Esophagus muscularis mucosa (tissue), 4 donors: ENCODE measurements around the gene ZNG1C. TPM values are rescaled to one million over a fixed set of nuclear protein-coding genes. Genes with fewer than 3 reads are reported as not detected.
"Not testable (repeated sequence)": the region's sequence is repeated elsewhere in the genome, so short reads cannot be mapped to it uniquely, and the experiment has no call there.

Experiments used
- DNase-seq: peaks from one replicate; pipeline ENCODE4 v3.0.0-alpha.2; 2017; ENCODE audit errors: extremely low spot score
- H3K27ac ChIP-seq, 4 donors: fragments of 200-600 bp; sonication (generic); replicated peaks in 1 of 4; 1 replicate in 3 of 4; 2 replicates in 1 of 4; pipeline ENCODE4 v1.5.1; 2016 to 2019; ENCODE audit warnings: mild to moderate bottlenecking in 1 of 4
- H3K27me3 ChIP-seq, 4 donors: fragments of 200-600 bp; sonication (generic); one replicate each; pipeline versions ENCODE4 v1.5.1 to v1.6.0; 2016 to 2019
- H3K36me3 ChIP-seq, 4 donors: fragments of 200-600 bp; sonication (generic); one replicate each; pipeline ENCODE4 v1.5.1; 2016 to 2019
- H3K4me1 ChIP-seq, 4 donors: fragments of 200-600 bp; sonication (generic); one replicate each; pipeline ENCODE4 v1.5.1; 2016 to 2019
- H3K4me3 ChIP-seq, 4 donors: fragments of 200-600 bp; sonication (generic); 1 replicate in 2 of 4; 2 replicates in 2 of 4; pipeline ENCODE4 v1.5.1; 2016 to 2019; ENCODE audit warnings: mild to moderate bottlenecking in 4 of 4, moderate library complexity in 1 of 4
- H3K9me3 ChIP-seq, 4 donors: fragments of 200-600 bp; sonication (generic); 1 replicate in 3 of 4; 2 replicates in 1 of 4; pipeline ENCODE4 v1.5.1; 2016 to 2019
- WGBS: methylation state at CpG from one replicate; pipeline ENCODE4 v1.1.5; 2018; 5-methylcytosine and 5-hydroxymethylcytosine counted together
- intact Hi-C: fragments of 100-400 bp; cut with DNase I; formaldehyde crosslinking; loops from one replicate; pipeline ENCODE4 v1.15.1; 2023
- total RNA-seq, 4 donors: library from RNA; depleted of rRNA; stranded (reverse); fragments of >200 nt; gene quantifications; one replicate each; pipeline versions ENCODE4 v1.1.0 to v1.2.1, GENCODE V29; 2016
- TF ChIP-seq, protein P1 (sequence below), 3 experiments: fragments of 200-600 bp in 2 of 3; fragments of 450-650 bp in 1 of 3; sonication (generic) in 2 of 3; IDR thresholded peaks; one replicate each; pipeline ENCODE4 v1.5.1; 2017 to 2019; ENCODE audit warnings: antibody characterized with exemption in 3 of 3, mild to moderate bottlenecking in 2 of 3, moderate library complexity in 1 of 3

Gene ZNG1C
- total RNA-seq, 4 donors from 2014 or later: 9.2 to 21.5 (median 15.1) TPM

DNA sequence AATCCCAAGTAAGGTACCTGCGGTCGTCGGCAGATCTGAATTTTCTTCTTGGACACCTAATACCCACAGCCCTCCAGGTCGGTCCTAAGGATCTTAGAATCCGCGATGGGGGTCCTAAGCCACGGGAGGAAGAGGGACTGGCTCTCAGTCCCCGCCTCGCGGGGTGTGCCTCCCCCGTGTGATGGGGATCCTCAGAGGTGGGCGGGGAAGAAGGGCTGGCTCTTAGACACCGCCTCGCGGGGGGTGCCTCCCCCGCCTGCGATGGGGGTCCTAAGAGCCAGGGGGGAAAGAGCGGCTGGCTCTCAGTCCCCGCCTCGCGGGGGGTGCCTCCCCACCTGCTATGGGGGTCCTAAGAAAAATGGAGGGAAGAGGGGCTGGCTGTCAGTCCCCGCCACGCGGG is 82.0 kb downstream of the ZNG1C start:
- DNase-seq, H3K36me3 ChIP-seq, H3K9me3 ChIP-seq, H3K27ac ChIP-seq, H3K4me1 ChIP-seq, H3K4me3 ChIP-seq, intact Hi-C loops: not testable (repeated sequence)
- whole genome bisulfite sequencing: no CpG with 5 or more reads among the region's 24 CpGs
- peaks cover 0 to 12% (median 0%) of the 10 kb centered on the region in 4 donors for H3K27me3 ChIP-seq

DNA sequence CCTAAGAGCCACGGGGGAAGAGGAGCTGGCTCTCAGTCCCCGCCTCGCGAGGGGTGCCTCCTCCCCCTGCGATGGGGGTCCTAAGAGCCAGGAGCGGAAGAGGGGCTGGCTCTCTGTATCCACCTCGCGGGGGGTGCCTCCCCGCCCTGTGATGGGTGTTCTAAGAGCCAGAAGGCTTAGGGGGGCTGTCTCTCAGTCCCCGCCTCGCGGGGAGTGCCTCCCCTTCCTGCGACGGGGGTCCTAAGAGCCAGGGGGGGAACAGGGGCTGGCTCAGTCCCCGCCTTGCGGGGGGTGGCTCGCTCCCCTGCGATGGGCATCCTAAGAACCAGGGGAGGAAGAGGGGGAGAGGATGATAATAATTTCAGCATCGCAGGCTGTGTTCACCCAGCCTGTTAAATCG is 82.7 kb downstream of the ZNG1C start:
- WGBS: no CpG with 5 or more reads among the region's 20 CpGs
- not testable (repeated sequence) for H3K27ac ChIP-seq, H3K9me3 ChIP-seq

DNA sequence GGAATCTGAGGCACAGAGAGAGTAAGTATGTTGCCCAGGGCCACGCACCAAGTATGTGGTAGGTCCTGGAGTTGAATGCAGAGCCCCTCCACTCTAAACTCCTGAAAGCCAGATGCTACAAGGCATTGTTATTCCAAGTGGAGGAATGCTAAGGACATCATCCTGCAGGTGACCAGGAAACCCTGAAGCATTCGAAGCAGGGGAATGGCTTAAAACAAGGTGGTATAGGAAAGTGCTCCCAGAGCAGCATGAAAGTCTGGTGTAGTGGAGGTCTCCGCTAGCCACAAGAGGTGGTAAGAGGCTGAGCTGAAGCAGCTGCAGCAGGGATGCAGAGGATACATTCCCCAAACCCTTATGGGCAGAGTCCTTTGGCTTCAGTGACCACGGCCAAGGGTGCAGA is 87.3 kb downstream of the ZNG1C start:
- H3K9me3 ChIP-seq, H3K4me3 ChIP-seq, DNase-seq, H3K36me3 ChIP-seq, H3K27me3 ChIP-seq, intact Hi-C loops, H3K27ac ChIP-seq, H3K4me1 ChIP-seq: not testable (repeated sequence)
- 75% methylated on average over 2 of the region's 4 CpGs for WGBS

More for the DNA sequence above, 82.7 kb downstream of the ZNG1C start:
- intact Hi-C loops, H3K4me1 ChIP-seq, H3K4me3 ChIP-seq, H3K36me3 ChIP-seq, DNase-seq: not testable (repeated sequence)
- peaks cover 0 to 12% (median 0%) of the 10 kb centered on the region in 4 donors for H3K27me3 ChIP-seq

DNA sequence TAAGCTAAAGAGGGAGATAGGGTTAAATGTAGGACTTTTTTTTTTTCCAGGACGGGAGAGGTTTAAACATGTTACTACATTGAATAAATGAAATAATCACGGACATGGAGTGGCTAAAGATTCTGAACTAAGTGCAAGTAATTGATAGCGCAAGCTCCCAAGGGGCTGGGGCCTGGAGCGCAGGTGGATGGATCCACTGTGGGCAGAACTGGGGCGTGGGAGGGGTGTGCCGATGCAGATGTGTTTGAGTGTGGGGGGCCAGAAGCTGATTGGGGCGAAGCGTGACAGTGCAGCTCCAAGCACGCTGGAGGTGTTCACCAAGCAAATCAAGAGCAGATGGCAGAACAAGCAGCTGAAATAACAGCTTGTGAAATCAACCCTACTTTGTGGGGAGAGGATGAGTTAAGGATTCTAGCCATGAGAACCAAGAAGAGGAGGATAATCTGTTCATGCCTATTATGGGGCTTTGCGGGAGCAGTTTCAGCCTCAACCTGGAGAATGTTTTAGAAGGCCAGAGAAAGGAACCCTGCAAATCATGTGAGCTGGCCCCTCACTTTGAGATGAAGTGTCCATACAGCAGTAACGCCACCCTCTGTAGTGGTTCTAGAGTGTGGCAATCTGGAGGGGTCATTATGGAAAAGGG is 88.9 kb downstream of the ZNG1C start:
- H3K4me1 ChIP-seq, H3K36me3 ChIP-seq, H3K27ac ChIP-seq, H3K4me3 ChIP-seq, H3K9me3 ChIP-seq, H3K27me3 ChIP-seq, DNase-seq, intact Hi-C loops: not testable (repeated sequence)
- WGBS: 84% methylated on average over 10 of the region's 11 CpGs

DNA sequence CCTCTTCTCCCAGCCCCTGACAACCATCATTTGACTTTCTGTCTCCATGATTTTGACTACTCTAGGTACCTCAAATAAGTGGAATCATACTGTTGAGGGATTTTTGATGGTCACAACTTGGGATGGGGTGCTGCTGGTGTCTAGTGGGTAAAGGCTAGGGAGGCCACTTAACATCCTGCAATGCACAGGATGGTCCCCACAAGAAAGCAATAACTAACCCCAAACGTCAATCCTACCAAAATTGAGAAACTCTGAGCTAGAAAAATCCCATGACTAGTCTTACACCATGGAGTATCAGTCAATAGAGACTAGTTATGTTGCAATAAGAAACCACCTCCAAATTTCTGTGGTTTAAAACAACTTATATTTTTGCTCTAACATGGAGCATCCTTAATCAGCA is 90.3 kb downstream of the ZNG1C start:
- H3K4me3 ChIP-seq, DNase-seq, H3K27me3 ChIP-seq, H3K27ac ChIP-seq, H3K36me3 ChIP-seq, H3K9me3 ChIP-seq, intact Hi-C loops, H3K4me1 ChIP-seq: not testable (repeated sequence)
- WGBS: no CpG with 5 or more reads among the region's 1 CpG

DNA sequence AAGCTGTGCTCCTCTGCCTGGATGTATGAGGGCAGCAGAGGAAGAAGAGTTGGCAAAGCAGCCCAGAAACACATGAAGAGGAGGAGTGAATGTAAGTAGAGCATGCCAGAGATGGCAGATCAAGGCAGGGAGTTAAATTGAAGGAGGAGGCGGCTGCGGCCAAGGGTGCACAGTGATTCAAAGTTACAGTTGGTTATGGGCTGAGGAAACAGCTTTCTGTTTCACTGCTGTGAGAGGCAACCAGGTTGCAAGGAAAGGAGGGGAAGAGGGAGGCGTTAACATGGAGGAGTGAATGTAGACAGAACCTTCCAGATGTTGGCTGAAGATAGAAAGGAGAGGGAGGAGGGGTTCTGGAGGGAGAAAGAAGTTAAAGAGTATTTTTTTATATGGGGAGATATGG is 94.2 kb downstream of the ZNG1C start:
- H3K9me3 ChIP-seq, intact Hi-C loops, H3K4me3 ChIP-seq, H3K27me3 ChIP-seq, DNase-seq, H3K4me1 ChIP-seq, H3K27ac ChIP-seq, H3K36me3 ChIP-seq: not testable (repeated sequence)
- WGBS: 78% methylated on average over 3 of the region's 3 CpGs

DNA sequence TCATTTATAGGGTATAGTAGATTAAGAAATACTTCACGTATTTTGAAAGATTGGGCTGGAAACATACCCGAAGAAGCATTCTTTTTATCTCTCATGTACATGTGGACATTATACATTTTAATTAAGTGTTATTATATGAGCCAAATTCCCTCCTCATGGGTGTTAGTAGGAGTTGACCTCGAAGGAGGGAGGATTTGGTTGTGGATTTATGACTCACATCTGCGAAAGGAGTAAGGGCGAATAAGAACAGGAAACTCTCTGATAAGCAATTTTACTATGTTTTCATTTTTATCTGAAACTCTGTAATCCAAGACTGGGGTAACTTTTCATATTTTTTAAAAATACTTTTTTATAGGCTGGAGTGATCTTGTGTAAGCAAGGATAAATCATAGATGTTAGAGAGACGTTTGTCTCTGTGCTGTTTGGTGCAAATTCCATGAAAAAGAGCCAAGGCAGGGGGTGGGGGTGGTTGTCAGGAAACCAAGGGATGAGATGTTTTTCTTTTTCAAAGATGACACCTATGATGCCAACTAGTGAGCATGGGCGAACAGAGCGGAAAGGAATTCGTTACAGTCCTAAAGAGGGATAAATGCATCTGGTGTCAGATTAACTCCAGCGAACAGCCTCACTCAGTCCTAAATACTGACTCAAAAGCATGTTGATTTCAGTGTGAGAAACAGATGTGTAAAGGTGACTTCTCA is 95.0 kb downstream of the ZNG1C start:
- H3K36me3 ChIP-seq, DNase-seq, H3K4me3 ChIP-seq, H3K9me3 ChIP-seq, H3K27me3 ChIP-seq, intact Hi-C loops, H3K27ac ChIP-seq, H3K4me1 ChIP-seq: not testable (repeated sequence)
- WGBS: 68% methylated on average over 6 of the region's 10 CpGs

DNA sequence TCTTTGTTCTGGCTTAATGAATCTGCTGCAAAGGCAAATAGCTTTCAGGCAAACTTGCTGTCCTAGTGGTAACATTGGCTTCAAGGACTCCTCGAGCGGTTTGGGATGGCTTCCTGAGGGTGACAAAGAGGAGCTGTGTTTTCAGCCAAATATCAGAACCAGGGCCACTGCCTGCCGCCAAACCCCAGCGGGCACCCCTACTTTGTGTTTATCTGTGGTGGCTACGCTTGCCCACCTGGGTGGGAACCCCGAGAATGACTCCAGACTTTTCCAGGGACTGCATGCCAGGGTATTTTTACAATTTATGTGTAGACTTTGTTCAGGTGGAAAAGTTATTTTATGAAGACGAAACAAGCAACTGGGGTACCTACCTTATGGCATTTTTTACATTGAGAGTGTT is 96.2 kb downstream of the ZNG1C start:
- intact Hi-C loops, H3K9me3 ChIP-seq, H3K27ac ChIP-seq, H3K36me3 ChIP-seq, H3K4me1 ChIP-seq, DNase-seq, H3K4me3 ChIP-seq, H3K27me3 ChIP-seq: not testable (repeated sequence)
- 86% methylated on average over 7 of the region's 7 CpGs for WGBS

DNA sequence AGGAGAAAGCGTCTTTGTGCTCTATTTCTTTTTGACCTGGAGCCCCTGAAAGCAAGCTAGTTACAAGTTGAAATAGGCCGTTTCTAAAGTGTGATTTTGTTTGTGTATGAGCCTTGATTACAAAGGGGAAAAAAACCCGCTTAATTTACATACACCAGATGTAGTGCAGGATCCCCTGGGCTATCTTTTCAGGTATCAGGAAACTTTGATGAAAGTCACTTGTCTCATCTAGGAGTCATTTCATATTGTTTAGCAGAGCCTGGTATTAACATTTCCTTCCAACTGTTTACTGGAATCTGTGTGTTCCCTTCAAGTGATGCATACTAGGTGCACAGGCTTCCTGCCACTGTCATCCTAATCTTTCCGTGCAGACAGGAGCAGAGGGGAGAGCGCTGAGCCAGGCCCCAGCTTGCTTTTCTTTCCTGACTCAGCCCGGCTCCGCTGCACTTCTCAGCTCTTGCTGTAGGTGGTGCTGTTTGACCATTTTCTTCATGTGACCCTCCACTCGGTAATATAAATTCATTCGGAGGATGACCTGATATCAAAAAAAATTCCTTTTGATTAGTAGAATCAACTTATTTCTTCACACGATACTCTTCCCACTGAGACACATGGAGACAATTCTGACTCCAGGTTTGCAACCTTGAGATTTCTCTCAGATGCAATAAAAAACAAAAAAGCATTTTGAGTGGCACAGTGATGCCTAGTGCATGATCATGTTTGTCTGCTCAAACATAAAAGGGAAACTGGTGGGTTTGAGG is 100.7 kb downstream of the ZNG1C start:
- intact Hi-C loops: not testable (repeated sequence)
- TF ChIP-seq, protein P1, sequence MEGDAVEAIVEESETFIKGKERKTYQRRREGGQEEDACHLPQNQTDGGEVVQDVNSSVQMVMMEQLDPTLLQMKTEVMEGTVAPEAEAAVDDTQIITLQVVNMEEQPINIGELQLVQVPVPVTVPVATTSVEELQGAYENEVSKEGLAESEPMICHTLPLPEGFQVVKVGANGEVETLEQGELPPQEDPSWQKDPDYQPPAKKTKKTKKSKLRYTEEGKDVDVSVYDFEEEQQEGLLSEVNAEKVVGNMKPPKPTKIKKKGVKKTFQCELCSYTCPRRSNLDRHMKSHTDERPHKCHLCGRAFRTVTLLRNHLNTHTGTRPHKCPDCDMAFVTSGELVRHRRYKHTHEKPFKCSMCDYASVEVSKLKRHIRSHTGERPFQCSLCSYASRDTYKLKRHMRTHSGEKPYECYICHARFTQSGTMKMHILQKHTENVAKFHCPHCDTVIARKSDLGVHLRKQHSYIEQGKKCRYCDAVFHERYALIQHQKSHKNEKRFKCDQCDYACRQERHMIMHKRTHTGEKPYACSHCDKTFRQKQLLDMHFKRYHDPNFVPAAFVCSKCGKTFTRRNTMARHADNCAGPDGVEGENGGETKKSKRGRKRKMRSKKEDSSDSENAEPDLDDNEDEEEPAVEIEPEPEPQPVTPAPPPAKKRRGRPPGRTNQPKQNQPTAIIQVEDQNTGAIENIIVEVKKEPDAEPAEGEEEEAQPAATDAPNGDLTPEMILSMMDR (IDR thresholded peaks at IDR 0.05): peak in 2 of 3 experiments; percentile 18 to 37
- 3% methylated on average over 6 of the region's 10 CpGs for WGBS

DNA sequence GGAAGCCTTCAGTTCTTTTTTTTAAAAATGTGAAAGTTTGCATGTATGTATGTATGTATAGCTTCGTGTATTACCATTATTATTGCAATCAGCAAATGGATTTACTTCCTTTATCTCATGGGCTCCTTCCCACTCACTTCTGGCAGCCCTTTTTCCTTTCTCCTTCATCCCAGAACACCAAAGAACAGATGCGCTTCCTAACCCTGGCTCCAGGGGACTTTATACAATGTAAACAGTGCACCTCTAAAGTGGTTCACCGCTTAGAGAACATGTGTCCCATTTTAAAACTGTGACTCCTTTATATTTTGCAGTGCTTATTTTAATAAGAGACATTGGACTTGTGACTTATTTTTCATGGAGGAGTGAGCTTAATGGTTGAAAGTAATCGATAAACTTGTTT is 101.5 kb downstream of the ZNG1C start:
- H3K4me3 ChIP-seq, intact Hi-C loops, H3K36me3 ChIP-seq, DNase-seq, H3K27ac ChIP-seq, H3K4me1 ChIP-seq, H3K9me3 ChIP-seq, H3K27me3 ChIP-seq: not testable (repeated sequence)
- 71% methylated on average over 4 of the region's 4 CpGs for WGBS

More for the DNA sequence above, 100.7 kb downstream of the ZNG1C start:
- not testable (repeated sequence) for H3K4me3 ChIP-seq, DNase-seq, H3K27me3 ChIP-seq, H3K27ac ChIP-seq, H3K9me3 ChIP-seq, H3K36me3 ChIP-seq, H3K4me1 ChIP-seq

DNA sequence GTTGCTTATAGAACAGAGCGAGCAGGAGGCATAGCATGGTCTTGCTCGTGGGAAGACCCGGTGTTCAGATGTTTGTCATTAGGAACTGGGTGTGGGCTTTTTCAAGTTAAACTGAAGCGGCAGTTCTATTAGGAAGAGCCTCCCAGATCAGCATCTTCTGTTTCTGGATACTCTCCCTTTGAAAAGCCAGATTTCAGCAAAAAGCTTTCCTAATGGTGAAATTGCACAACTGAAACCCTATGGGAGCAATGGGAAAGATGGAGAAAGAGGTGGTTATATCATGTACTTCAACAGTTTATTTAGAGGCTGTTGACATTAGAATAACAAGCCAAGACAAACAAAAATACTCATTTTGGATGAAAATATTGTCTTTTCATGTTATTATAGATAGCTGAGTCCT is 102.2 kb downstream of the ZNG1C start:
- intact Hi-C loops, H3K36me3 ChIP-seq, DNase-seq, H3K4me1 ChIP-seq, H3K9me3 ChIP-seq, H3K27me3 ChIP-seq, H3K4me3 ChIP-seq, H3K27ac ChIP-seq: not testable (repeated sequence)
- WGBS: 37% methylated on average over 2 of the region's 4 CpGs
